Neuronal stem cell (in vitro differentiated cells): ENCODE results near the gene RASGEF1C.

ENCODE experiments used
- DNase-seq: peaks from one replicate; pipeline ENCODE4 v3.0.0-alpha.2; 2013; ENCODE audit warnings: low spot score
- H2AFZ ChIP-seq: one replicate; pipeline ENCODE4 v1.6.1; 2013; ENCODE audit warnings: mild to moderate bottlenecking, low read length, inconsistent platforms
- H2AK5ac ChIP-seq: 2 replicates; pipeline ENCODE4 v1.6.1; 2013; ENCODE audit warnings: low read depth, mild to moderate bottlenecking, inconsistent platforms, low read length, moderate library complexity, mixed read lengths
- H2BK120ac ChIP-seq: 2 replicates; pipeline ENCODE4 v1.6.1; 2013; ENCODE audit warnings: low read depth, mild to moderate bottlenecking, inconsistent platforms, low read length, moderate library complexity, mixed read lengths
- H2BK12ac ChIP-seq: one replicate; pipeline ENCODE4 v1.6.1; 2013; ENCODE audit warnings: low read length, inconsistent platforms
- H2BK15ac ChIP-seq: 2 replicates; pipeline ENCODE4 v1.6.1; 2013; ENCODE audit warnings: mild to moderate bottlenecking, low read length, inconsistent platforms, mixed read lengths
- H2BK5ac ChIP-seq: one replicate; pipeline ENCODE4 v1.6.1; 2013; ENCODE audit warnings: inconsistent platforms, mild to moderate bottlenecking, low read length, moderate library complexity
- H3K14ac ChIP-seq: one replicate; pipeline ENCODE4 v1.6.1; 2013; ENCODE audit warnings: low read length, inconsistent platforms
- H3K18ac ChIP-seq: 2 replicates; pipeline ENCODE4 v1.6.1; 2013; ENCODE audit warnings: low read length, inconsistent platforms
- H3K23ac ChIP-seq: 2 replicates; pipeline ENCODE4 v1.6.1; 2013; ENCODE audit warnings: low read depth, mild to moderate bottlenecking, mixed read lengths, low read length, inconsistent platforms; ENCODE audit not compliant: poor library complexity
- H3K27ac ChIP-seq: replicated peaks from 3 replicates; pipeline ENCODE4 v1.5.1; 2013; ENCODE audit warnings: low read length, inconsistent platforms
- H3K27me3 ChIP-seq, 3 experiments: 2 replicates each; pipeline ENCODE4 v1.6.1; 2013; ENCODE audit warnings: low read length in 3 of 3, mild to moderate bottlenecking in 2 of 3, inconsistent platforms in 1 of 3, low read depth in 1 of 3, mixed read lengths in 1 of 3, moderate library complexity in 1 of 3; ENCODE audit not compliant: control insufficient read depth in 3 of 3, insufficient read depth in 3 of 3
- H3K36me3 ChIP-seq, 2 donors: replicated peaks in 1 of 2; 2 replicates each; pipeline ENCODE4 v1.6.1; 2013; ENCODE audit warnings: low read length in 2 of 2; ENCODE audit not compliant: control insufficient read depth in 2 of 2, insufficient read depth in 2 of 2
- H3K4ac ChIP-seq: 2 replicates; pipeline ENCODE4 v1.6.1; 2013; ENCODE audit warnings: inconsistent platforms, mild to moderate bottlenecking, low read length, moderate library complexity
- H3K4me1 ChIP-seq, 2 donors: 1 replicate in 1 of 2; 2 replicates in 1 of 2; pipeline ENCODE4 v1.6.1; 2013; ENCODE audit warnings: low read length in 2 of 2, low read depth in 1 of 2; ENCODE audit not compliant: control insufficient read depth in 2 of 2, insufficient read depth in 1 of 2
- H3K4me2 ChIP-seq: one replicate; pipeline ENCODE4 v1.6.1; 2013; ENCODE audit warnings: mild to moderate bottlenecking, low read length, inconsistent platforms; ENCODE audit not compliant: insufficient read depth, poor library complexity, severe bottlenecking
- H3K4me3 ChIP-seq, 2 donors: 2 replicates each; pipeline ENCODE4 v1.5.1; 2013; ENCODE audit warnings: low read length in 2 of 2, mild to moderate bottlenecking in 2 of 2, inconsistent platforms in 1 of 2, moderate library complexity in 1 of 2
- H3K79me1 ChIP-seq: one replicate; pipeline ENCODE4 v1.6.1; 2013; ENCODE audit warnings: low read depth, mild to moderate bottlenecking, inconsistent platforms, low read length, moderate library complexity
- H3K9ac ChIP-seq: one replicate; pipeline ENCODE4 v1.6.1; 2013; ENCODE audit warnings: mild to moderate bottlenecking, low read depth, low read length, inconsistent platforms; ENCODE audit not compliant: poor library complexity
- H3K9me3 ChIP-seq, 2 donors: replicated peaks in 1 of 2; 2 replicates each; pipeline versions ENCODE3 to v1.6.1; 2013; ENCODE audit warnings: low read length in 2 of 2, mild to moderate bottlenecking in 2 of 2, inconsistent platforms in 1 of 2, low read depth in 1 of 2, mixed read lengths in 1 of 2, moderate library complexity in 1 of 2; ENCODE audit not compliant: control insufficient read depth in 2 of 2, insufficient read depth in 1 of 2
- H4K8ac ChIP-seq: one replicate; pipeline ENCODE4 v1.6.1; 2013; ENCODE audit warnings: low read depth, mild to moderate bottlenecking, inconsistent platforms, low read length, moderate library complexity
- H4K91ac ChIP-seq: one replicate; pipeline ENCODE4 v1.6.1; 2013; ENCODE audit warnings: low read length, low read depth, mild to moderate bottlenecking, inconsistent platforms; ENCODE audit not compliant: poor library complexity
- WGBS, 2 donors: extraction: QIAGEN DNeasy Blood & Tissue Kit; methylation state at CpG; one replicate each; pipeline ENCODE4 v1.1.7; 2013; ENCODE audit warnings: missing lambda C conversion rate in 2 of 2, mixed read lengths in 1 of 2; ENCODE audit not compliant: insufficient read length in 2 of 2, insufficient replicate concordance in 1 of 2; ENCODE audit errors: extremely low coverage in 2 of 2; 5-methylcytosine and 5-hydroxymethylcytosine counted together

RASGEF1C gene

GRCh38 chr5:180154821-180155364, 54.1 kb downstream of the RASGEF1C start:
- H2BK15ac ChIP-seq: no peak overlapping the region
- peak overlapping the region; percentile 57 for H3K18ac ChIP-seq
- no peak overlapping the region for H2BK5ac ChIP-seq
- H4K8ac ChIP-seq: no peak overlapping the region
- H3K23ac ChIP-seq: no peak overlapping the region
- H2BK120ac ChIP-seq: no peak overlapping the region
- DNase-seq: no peak
- H3K27ac ChIP-seq: no peak overlapping the region
- H3K9me3 ChIP-seq: peaks cover 0 to 5% of the 10 kb centered on the region in 2 donors
- no peak overlapping the region for H3K4me2 ChIP-seq
- no CpG with 5 or more reads among the region's 5 CpGs for WGBS, 2 donors
- no peaks in the 10 kb centered on the region for H3K79me1 ChIP-seq
- no peak overlapping the region for H2BK12ac ChIP-seq
- H3K36me3 ChIP-seq: no peaks in the 10 kb centered on the region
- H3K9ac ChIP-seq: no peak overlapping the region
- no peak overlapping the region for H3K4ac ChIP-seq
- H2AK5ac ChIP-seq: no peak overlapping the region
- H3K4me3 ChIP-seq: no peak overlapping the region
- no peaks in the 10 kb centered on the region for H3K4me1 ChIP-seq
- peak overlapping the region; percentile 56 for H3K14ac ChIP-seq
- no peak overlapping the region for H2AFZ ChIP-seq
- no peak overlapping the region for H4K91ac ChIP-seq
- no peaks in the 10 kb centered on the region for H3K27me3 ChIP-seq

GRCh38 chr5:180153991-180154390, 55.0 kb downstream of the RASGEF1C start:
- no peak overlapping the region for H3K9ac ChIP-seq
- no peak overlapping the region for H3K4ac ChIP-seq
- H4K8ac ChIP-seq: no peak overlapping the region
- no CpG with 5 or more reads among the region's 6 CpGs for WGBS, 2 donors
- H3K4me2 ChIP-seq: no peak overlapping the region
- no peaks in the 10 kb centered on the region for H3K79me1 ChIP-seq
- H3K18ac ChIP-seq: no peak overlapping the region
- DNase-seq: no peak
- no peaks in the 10 kb centered on the region for H3K36me3 ChIP-seq
- no peak overlapping the region for H2BK120ac ChIP-seq
- H4K91ac ChIP-seq: no peak overlapping the region
- H3K4me1 ChIP-seq: no peaks in the 10 kb centered on the region
- H2BK5ac ChIP-seq: no peak overlapping the region
- no peak overlapping the region for H3K4me3 ChIP-seq
- H3K9me3 ChIP-seq: peaks cover 0 to 5% of the 10 kb centered on the region in 2 donors
- no peak overlapping the region for H2AFZ ChIP-seq
- no peak overlapping the region for H3K27ac ChIP-seq
- no peak overlapping the region for H3K23ac ChIP-seq
- no peak overlapping the region for H3K14ac ChIP-seq
- H2AK5ac ChIP-seq: no peak overlapping the region
- no peak overlapping the region for H2BK12ac ChIP-seq
- H2BK15ac ChIP-seq: no peak overlapping the region
- H3K27me3 ChIP-seq: no peaks in the 10 kb centered on the region

- no peak overlapping the region for H3K14ac ChIP-seq
- no peak overlapping the region for H3K4me3 ChIP-seq
- no peak overlapping the region for H2BK120ac ChIP-seq
- no peaks in the 10 kb centered on the region for H3K27me3 ChIP-seq
- H2BK5ac ChIP-seq: no peak overlapping the region
- no peak overlapping the region for H2BK12ac ChIP-seq
- H3K4ac ChIP-seq: no peak overlapping the region
- H3K18ac ChIP-seq: no peak overlapping the region
- H3K36me3 ChIP-seq: no peaks in the 10 kb centered on the region
- WGBS, 2 donors: no CpG with 5 or more reads among the region's 1 CpG
- H3K23ac ChIP-seq: no peak overlapping the region
- H3K9me3 ChIP-seq: peaks cover 0 to 5% of the 10 kb centered on the region in 2 donors
- DNase-seq: no peak
- H2BK15ac ChIP-seq: no peak overlapping the region
- H4K8ac ChIP-seq: no peak overlapping the region
- H3K27ac ChIP-seq: no peak overlapping the region
- H3K4me2 ChIP-seq: no peak overlapping the region
- H3K9ac ChIP-seq: no peak overlapping the region
- H2AFZ ChIP-seq: no peak overlapping the region
- H3K4me1 ChIP-seq: no peaks in the 10 kb centered on the region
- no peak overlapping the region for H4K91ac ChIP-seq
- no peak overlapping the region for H2AK5ac ChIP-seq
- H3K79me1 ChIP-seq: no peaks in the 10 kb centered on the region
These were observed 55.9 kb downstream of the RASGEF1C start for GRCh38 chr5:180153099-180153498.

GRCh38 chr5:180143656-180144364, 65.2 kb downstream of the RASGEF1C start:
- Histone ChIP-seq H2BK12ac (peak overlapping the region; percentile 79), H3K18ac (peak overlapping the region; percentile 71), H2AK5ac (peak overlapping the region; percentile 26), H3K4ac (peak overlapping the region; percentile 86), H2BK120ac (no peak overlapping the region), H3K23ac (peak overlapping the region; percentile 59), H4K8ac (peak overlapping the region; percentile 57), H3K9me3 (peaks cover 6 to 8% of the 10 kb centered on the region in 2 donors), H3K4me3 (no peak overlapping the region), H2BK15ac (peak overlapping the region; percentile 90), H3K9ac (no peak overlapping the region), H3K4me1 (peaks cover 0 to 17% of the 10 kb centered on the region in 2 donors), H3K79me1 (no peaks in the 10 kb centered on the region), H3K14ac (no peak overlapping the region), H2AFZ (no peak overlapping the region), H2BK5ac (peak overlapping the region; percentile 83), H3K4me2 (no peak overlapping the region), H4K91ac (no peak overlapping the region), H3K27ac (no peak overlapping the region), H3K27me3 (peaks cover 0 to 9% (median 0%) of the 10 kb centered on the region in 3 experiments), H3K36me3 (no peaks in the 10 kb centered on the region)
- no CpG with 5 or more reads among the region's 16 CpGs for WGBS, 2 donors
- DNase-seq: no peak
